OCI-LY1 (cell line): ENCODE data around the gene KRT17.

Experiments
- EZH2 ChIP-seq: fragments of 200-600 bp; sonication (generic), shearing (Covaris generic); IDR thresholded peaks from 2 replicates; pipeline ENCODE4 v1.8.0; 2017; ENCODE audit warnings: borderline replicate concordance, mixed run types, mild to moderate bottlenecking, antibody characterized with exemption, low read length, moderate library complexity, mixed read lengths
- TF ChIP-seq, protein P1 (sequence below): fragments of 200-600 bp; sonication (generic), shearing (Covaris generic); IDR thresholded peaks from 2 replicates; pipeline ENCODE4 v1.5.1; 2017; ENCODE audit warnings: mild to moderate bottlenecking, antibody characterized with exemption, low read length, moderate library complexity, mixed read lengths

DNA sequence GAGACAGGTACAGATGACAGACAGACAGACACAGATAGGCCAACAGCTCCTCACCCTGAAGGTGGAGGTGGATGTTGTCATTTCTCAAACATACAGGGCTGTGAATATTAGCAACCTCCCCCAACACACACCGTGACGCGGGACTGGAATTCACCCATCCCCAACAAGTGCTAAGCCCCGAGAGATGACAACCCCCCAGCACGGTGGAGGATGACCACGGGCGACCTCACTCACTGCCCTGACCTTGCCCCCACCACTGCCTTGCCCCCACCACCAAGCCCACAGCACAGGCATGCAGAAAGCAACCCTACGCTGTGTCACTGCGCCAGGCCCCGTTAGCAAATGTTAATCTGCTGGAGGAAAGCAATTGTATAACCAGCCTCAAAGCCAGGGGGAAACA, 4.9 kb upstream of the KRT17 start:
- TF ChIP-seq, protein P1, sequence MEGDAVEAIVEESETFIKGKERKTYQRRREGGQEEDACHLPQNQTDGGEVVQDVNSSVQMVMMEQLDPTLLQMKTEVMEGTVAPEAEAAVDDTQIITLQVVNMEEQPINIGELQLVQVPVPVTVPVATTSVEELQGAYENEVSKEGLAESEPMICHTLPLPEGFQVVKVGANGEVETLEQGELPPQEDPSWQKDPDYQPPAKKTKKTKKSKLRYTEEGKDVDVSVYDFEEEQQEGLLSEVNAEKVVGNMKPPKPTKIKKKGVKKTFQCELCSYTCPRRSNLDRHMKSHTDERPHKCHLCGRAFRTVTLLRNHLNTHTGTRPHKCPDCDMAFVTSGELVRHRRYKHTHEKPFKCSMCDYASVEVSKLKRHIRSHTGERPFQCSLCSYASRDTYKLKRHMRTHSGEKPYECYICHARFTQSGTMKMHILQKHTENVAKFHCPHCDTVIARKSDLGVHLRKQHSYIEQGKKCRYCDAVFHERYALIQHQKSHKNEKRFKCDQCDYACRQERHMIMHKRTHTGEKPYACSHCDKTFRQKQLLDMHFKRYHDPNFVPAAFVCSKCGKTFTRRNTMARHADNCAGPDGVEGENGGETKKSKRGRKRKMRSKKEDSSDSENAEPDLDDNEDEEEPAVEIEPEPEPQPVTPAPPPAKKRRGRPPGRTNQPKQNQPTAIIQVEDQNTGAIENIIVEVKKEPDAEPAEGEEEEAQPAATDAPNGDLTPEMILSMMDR = no peak
- no peak for TF ChIP-seq EZH2
